WI38 (cell line): ENCODE measurements around the gene VSTM4.

Experiments
- H3K4me3 ChIP-seq: 2 replicates; pipeline ENCODE4 v1.5.1; 2011; ENCODE audit warnings: low read depth, mild to moderate bottlenecking, control low read depth, low read length
- TF ChIP-seq, protein P1 (sequence below): IDR thresholded peaks from 2 replicates; pipeline ENCODE4 v1.5.1; 2012; ENCODE audit warnings: low read depth, mild to moderate bottlenecking, control low read depth, low read length

The VSTM4 gene

DNA sequence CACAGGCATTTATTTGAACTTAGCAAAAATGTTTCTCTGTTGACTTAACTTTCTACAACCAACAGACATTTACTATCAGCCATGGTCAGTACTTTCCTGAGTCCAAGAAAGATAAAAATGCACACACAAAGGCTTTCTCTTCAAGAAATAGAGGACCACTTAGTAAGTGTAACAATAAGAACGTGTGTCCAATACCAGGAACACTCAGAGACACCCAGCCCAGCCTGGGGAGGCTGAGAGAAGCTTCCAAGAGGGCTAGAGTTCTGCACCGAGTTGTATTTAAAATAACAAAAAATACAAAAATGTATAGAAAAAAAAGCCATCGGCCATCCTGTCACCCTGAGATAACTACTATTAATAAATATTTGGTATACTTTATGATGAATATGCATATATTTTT is 35.8 kb downstream of the VSTM4 start:
- no peak overlapping the region for H3K4me3 ChIP-seq
- TF ChIP-seq, protein P1, sequence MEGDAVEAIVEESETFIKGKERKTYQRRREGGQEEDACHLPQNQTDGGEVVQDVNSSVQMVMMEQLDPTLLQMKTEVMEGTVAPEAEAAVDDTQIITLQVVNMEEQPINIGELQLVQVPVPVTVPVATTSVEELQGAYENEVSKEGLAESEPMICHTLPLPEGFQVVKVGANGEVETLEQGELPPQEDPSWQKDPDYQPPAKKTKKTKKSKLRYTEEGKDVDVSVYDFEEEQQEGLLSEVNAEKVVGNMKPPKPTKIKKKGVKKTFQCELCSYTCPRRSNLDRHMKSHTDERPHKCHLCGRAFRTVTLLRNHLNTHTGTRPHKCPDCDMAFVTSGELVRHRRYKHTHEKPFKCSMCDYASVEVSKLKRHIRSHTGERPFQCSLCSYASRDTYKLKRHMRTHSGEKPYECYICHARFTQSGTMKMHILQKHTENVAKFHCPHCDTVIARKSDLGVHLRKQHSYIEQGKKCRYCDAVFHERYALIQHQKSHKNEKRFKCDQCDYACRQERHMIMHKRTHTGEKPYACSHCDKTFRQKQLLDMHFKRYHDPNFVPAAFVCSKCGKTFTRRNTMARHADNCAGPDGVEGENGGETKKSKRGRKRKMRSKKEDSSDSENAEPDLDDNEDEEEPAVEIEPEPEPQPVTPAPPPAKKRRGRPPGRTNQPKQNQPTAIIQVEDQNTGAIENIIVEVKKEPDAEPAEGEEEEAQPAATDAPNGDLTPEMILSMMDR: no peak

DNA sequence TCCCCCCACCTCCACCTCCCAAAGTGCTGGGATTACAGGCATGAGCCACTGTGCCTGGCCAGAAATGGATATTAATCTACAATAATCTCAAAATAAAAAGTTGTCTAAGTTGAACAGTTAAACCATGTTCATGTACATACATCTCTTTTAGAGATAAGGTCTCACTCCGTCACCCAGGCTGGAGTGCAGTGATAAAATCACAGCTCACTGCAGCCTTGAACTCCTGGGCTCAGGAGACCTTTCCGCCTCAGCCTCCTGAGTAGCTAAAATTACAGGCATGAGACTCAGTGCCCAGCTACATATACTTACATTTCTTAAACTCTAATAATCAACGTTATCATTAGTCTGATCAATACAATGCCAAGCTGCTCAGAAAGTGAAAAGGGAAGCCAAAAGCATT is 36.2 kb downstream of the VSTM4 start:
- no peak overlapping the region for H3K4me3 ChIP-seq
- TF ChIP-seq, protein P1: no peak

DNA sequence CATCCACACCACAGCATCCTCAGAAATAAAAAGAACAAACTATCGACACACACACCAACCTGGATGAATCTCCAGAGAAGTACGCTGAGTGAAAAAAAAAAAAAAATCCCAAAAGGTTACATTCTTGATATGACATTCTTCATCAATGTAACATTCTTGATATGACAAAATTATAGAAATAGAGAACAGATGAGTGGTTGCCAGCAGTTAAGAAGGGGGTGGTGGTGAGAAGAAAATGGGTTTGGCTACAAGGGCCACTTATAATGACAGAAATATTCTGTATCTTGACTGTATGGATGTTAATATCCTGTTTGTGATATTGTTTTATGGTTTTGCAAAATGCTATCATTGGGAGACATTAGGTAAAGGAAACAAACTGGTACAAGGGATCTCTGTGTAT is 36.9 kb downstream of the VSTM4 start:
- TF ChIP-seq, protein P1: no peak
- H3K4me3 ChIP-seq: no peak overlapping the region

DNA sequence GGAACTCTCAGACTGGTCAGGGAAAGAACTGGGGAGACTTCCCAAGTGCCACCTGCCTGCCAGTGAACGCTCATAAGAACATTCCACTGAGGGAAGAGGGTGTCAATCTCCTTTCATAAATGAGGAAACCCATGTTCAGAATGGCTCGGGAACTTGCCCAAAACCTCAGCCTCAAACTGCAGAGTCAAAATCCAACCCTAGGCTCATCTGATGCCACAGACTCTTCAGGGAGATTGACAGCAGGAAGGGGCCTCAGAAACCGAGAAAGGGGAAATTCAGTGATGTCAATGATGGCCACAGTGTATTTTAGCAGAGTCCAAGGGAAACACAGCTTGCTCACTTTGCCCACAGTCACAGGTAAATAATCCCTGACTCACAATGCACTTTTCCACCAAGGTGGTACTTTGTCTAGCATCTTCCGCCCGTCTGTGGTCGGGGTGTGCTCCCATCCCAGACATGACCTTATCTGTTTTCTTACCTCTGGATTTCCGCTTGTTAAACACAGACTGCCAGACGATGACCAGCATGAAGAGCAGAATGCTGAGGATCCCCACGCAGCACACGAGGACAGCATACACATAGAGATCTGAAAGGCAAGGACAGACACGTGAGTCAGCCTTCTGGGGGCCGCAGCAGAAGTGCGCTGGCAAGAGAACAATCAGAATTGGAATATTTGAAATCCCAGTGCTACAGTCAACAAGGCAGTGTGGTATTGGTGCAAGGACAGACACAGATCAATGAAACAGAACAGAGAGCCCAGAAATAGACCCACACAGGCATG is 38.4 kb downstream of the VSTM4 start:
- TF ChIP-seq, protein P1: no peak
- no peak overlapping the region for H3K4me3 ChIP-seq

DNA sequence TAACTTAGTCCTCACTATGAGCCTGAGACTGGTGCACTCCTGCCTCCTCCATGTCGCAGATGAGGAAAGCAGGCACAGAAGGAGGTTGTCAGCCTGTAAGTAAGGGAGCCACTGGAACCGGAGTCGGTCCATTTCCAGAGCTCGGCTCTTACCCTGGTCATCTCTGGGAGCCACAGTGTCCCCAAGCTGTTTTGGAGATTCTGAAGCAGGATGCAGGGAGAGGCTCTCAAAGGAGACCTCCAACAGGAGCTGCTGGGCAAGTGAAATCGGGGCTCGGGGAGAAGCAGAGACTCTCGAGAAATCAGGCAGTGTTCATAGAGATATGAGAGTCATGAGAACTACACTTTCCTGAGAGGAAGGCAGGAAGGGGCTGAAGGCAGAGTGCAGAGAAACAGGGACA is 39.0 kb downstream of the VSTM4 start:
- H3K4me3 ChIP-seq: no peak overlapping the region
- TF ChIP-seq, protein P1: no peak

DNA sequence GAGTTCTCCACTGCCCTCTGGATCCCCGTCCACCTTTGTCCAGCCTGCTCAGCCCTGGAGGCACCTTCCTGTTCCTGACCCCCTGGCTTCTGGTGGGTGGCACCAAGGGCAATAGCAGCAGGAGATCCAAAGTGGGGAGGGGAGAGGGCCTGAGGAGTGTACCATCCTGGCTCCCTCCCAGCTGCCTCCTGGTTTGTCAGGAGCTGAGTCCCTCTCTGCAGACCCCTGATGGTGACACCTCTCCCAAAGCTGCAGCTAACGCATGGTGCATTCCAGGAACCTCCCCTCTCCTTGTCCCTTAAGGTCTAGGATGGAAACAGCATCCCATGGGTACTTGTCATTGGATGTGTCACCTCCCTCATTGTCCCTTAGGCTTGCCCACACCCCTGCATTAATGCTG is 39.6 kb downstream of the VSTM4 start:
- no peak overlapping the region for H3K4me3 ChIP-seq
- TF ChIP-seq, protein P1: no peak

DNA sequence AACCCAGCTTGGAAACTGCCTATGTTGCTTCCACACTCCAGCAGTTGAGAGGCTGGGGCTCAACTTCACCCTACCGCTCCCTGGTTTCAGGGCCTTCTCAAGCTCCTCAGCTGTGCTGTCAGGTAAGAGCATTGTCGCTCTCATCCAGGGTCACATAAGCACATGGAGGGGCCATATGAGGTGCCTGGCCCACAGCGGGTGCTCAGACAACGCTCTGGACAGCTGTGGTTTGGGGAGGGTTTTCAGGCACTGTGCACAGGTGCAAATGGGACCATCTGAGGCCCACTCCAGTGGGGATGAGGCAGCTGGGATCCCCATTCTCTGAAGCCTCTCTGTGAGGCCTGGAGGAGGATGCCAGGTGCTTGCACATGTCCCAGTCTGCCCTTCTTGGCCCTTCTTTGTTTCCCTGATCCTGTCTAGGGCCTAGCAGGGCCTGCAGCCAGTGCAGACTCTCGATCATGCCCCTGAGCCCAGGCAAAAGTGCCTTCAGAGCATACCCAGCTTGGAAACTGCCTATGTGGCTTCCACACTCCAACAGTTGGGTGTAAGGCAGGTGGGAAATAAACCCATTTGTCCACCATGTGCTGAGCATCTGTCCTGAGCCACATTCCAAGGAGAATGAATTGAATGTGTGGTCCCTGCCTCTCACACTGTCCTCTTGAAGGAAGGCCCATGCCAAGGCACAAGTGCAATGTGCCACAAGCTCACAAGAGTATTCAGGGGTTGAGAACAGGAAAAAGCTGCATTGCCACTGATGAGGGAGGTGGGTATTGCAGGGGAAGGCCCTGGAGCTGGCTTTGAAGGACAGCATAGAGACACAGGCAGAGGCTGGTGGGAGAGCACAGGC is 40.3 kb downstream of the VSTM4 start:
- no peak overlapping the region for H3K4me3 ChIP-seq
- TF ChIP-seq, protein P1: no peak
